ENCODE measurements around the gene NFKBIZ. TPM values are rescaled to one million over a fixed set of nuclear protein-coding genes. Genes with fewer than 3 reads are reported as not detected.

The NFKBIZ gene
- total and polyA plus RNA-seq, 2 donors (not counting 3 experiments of a cell fraction or from before 2014, with no cell fraction given): 17.5 to 28.9 TPM

DNA sequence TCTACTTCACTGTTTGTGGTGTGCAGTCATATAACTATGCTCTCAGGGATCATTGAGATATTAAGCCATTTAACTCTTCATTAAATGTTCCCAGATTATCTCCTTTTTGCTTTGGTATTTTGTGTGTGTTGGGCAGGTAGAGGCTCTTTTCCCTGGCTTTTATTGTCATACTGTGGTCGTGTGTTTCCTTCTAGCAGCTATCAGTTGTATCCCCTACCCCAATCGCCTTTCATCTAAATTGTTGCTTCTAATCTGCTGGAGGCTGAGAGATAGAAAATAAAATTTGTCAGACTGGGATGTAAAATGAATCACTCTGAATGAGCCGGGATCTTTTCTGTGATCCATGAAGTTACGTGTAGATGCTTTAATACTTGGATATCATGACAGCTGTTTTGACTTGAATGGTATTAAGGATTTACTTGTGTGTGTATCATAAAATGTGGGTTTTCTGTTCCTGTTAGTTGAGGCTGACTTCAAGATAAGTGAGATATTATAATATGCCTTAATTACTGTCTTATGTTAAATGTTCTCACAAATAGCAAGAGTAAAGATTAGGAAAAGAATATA, 9.2 kb downstream of the NFKBIZ start:
- dilution Hi-C loops (cut with MboI; ENCODE audit: extremely low pct_ligation_motif_present, low sequenced_read_pairs): loop anchor here (25.0 kb wide), 1 partner anchor 304 kb away; no protein-coding TSS in a partner anchor

More for the DNA sequence above, 9.2 kb downstream of the NFKBIZ start:
- TF ChIP-seq FOS (IDR thresholded peaks at IDR 0.05; ENCODE audit: borderline replicate concordance, insufficient read depth, low read length) (no peak), POLR2AphosphoS5 (IDR thresholded peaks at IDR 0.05; ENCODE audit: insufficient read depth, low read depth, low read length) (no peak), JUN (IDR thresholded peaks at IDR 0.05; ENCODE audit: borderline replicate concordance, insufficient read depth, insufficient read length, low read depth) (no peak), EZH2 (IDR thresholded peaks at IDR 0.05; ENCODE audit: borderline replicate concordance, low read depth, low read length, severe bottlenecking) (no peak), MYC (IDR thresholded peaks at IDR 0.05; ENCODE audit: low read depth, low read length) (no peak), POLR2A (IDR thresholded peaks at IDR 0.05; ENCODE audit: low read depth, low read length) (no peak), GATA2 (IDR thresholded peaks at IDR 0.05; ENCODE audit: insufficient read depth, insufficient read length, low read depth, low read length) (no peak)
- TF ChIP-seq, protein P1, sequence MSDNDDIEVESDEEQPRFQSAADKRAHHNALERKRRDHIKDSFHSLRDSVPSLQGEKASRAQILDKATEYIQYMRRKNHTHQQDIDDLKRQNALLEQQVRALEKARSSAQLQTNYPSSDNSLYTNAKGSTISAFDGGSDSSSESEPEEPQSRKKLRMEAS (IDR thresholded peaks at IDR 0.05; ENCODE audit: insufficient read depth, insufficient read length): no peak
- TF ChIP-seq, protein P2, sequence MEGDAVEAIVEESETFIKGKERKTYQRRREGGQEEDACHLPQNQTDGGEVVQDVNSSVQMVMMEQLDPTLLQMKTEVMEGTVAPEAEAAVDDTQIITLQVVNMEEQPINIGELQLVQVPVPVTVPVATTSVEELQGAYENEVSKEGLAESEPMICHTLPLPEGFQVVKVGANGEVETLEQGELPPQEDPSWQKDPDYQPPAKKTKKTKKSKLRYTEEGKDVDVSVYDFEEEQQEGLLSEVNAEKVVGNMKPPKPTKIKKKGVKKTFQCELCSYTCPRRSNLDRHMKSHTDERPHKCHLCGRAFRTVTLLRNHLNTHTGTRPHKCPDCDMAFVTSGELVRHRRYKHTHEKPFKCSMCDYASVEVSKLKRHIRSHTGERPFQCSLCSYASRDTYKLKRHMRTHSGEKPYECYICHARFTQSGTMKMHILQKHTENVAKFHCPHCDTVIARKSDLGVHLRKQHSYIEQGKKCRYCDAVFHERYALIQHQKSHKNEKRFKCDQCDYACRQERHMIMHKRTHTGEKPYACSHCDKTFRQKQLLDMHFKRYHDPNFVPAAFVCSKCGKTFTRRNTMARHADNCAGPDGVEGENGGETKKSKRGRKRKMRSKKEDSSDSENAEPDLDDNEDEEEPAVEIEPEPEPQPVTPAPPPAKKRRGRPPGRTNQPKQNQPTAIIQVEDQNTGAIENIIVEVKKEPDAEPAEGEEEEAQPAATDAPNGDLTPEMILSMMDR (IDR thresholded peaks at IDR 0.05; ENCODE audit: extremely low read depth in 1 of 2, insufficient read depth in 1 of 2, low read depth in 1 of 2, low read length in 2 of 2): no peak
- Histone ChIP-seq H3K4me2 (ENCODE audit: insufficient read depth, low read length) (no peak overlapping the region), H3K36me3 (ENCODE audit: control insufficient read depth in 2 of 2, extremely low read depth in 1 of 2, insufficient read depth in 2 of 2, low read length in 2 of 2) (peaks cover 31 to 49% of the 10 kb centered on the region in 2 experiments), H3K4me1 (ENCODE audit: control insufficient read depth, extremely low read depth, insufficient read depth, low read length) (no peaks in the 10 kb centered on the region), H3K9ac (replicated peaks; ENCODE audit: extremely low read depth, insufficient read depth, low read length) (no peak overlapping the region), H3K9me1 (replicated peaks; ENCODE audit: control insufficient read depth, extremely low read depth, insufficient read depth, low read length) (no peaks in the 10 kb centered on the region), H3K27me3 (ENCODE audit: control insufficient read depth in 2 of 2, insufficient read depth in 2 of 2, low read length in 2 of 2) (no peaks in the 10 kb centered on the region), H3K27ac (ENCODE audit: insufficient read depth, low read depth, low read length) (no peak overlapping the region), H3K79me2 (ENCODE audit: control insufficient read depth, insufficient read depth, low read length) (peaks cover 25% of the 10 kb centered on the region), H2AFZ (ENCODE audit: low read depth, low read length) (no peak overlapping the region), H4K20me1 (replicated peaks; ENCODE audit: control insufficient read depth, extremely low read depth, insufficient read depth, low read length) (no peaks in the 10 kb centered on the region), H3K4me3 (replicated peaks in 1 of 3; ENCODE audit: insufficient read depth in 1 of 3, low read depth in 1 of 3, low read length in 3 of 3) (no peak overlapping the region), H3K9me3 (replicated peaks; ENCODE audit: control insufficient read depth, insufficient read depth, low read length) (no peaks in the 10 kb centered on the region)
- no TSS peak for BruUV-seq (replicated peaks)
- POLR2A ChIA-PET: interaction anchor here (1.7 kb wide), 1 partner anchor 9 kb away, joined by 5 read pairs; the partner anchor contains the start of gene NFKBIZ
- CTCF ChIA-PET: interaction anchor here (1.3 to 3.2 kb wide), 2 partner anchors 9 to 366 kb away, joined by 3 to 13 read pairs; no protein-coding TSS in a partner anchor
- DNase-seq (ENCODE audit: low read depth, low spot score): no peak
- intact Hi-C loops (cut with micrococcal nuclease): no loop called here
- no peak for FAIRE-seq
